ENCODE results near the gene NUPR1. TPM values are rescaled to one million over a fixed set of nuclear protein-coding genes. Genes with fewer than 3 reads are reported as not detected.
A peak's percentile ranks its signal among the peaks of the same experiment; 100 is the strongest.
"Not testable (repeated sequence)": the region's sequence is repeated elsewhere in the genome, so short reads cannot be mapped to it uniquely, and the experiment has no call there.

Gene NUPR1
- total RNA-seq, 1 donor from 2014 or later: 1.4 TPM

GRCh38 chr16:28554634-28555423, 16.1 kb upstream of the NUPR1 start:
- no peak for DNase-seq (ENCODE audit: low read depth)

DNA sequence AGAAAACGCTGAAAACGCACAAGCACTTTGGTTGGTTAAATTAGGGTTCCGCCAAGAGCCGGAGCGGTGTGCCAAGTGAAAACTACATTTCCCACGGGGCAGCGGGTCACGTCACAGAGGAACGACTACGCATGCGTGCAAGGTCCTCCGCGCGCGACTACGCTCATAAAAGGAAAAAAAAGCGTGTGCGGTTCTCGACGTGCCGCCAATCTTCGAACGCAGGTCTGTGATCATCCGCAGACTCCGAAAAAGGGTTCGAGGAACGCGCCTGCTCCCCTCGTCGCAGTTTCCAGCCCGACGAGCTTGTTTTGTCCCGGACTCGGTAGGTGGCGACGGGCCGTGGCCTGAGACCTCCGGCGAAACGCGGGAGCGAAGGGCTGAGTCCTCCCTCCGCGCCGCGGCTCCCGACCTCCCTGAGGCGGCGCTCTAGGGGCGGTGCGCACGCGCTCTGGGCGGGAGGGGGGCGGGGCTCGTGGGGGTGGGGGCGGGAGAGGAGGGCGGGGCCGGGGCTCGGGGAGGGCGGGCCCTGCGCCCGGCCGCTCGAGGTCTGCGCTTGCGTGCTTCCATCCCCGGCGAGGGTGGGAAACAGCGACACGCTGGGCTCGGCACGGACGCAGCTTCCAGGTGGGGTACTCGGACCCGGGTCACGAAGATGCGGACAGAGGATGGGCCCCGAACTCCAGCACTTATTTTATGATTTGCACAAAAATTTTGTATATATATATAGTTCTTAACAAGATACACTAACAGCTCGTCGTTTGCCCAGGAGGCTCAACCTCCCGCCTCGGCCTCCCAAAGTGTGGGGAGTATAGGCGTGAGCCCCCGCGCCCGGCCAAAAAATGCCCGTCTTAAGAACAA, 15.2 kb upstream of the NUPR1 start, which contains the start of gene SGF29:
TSS of gene SGF29 (plus strand) at position 145 of the 858 bp plus-strand sequence. CDS start 27,150 bp downstream, outside the sequence.
- peak; percentile 80 for DNase-seq (ENCODE audit: low read depth)

DNA sequence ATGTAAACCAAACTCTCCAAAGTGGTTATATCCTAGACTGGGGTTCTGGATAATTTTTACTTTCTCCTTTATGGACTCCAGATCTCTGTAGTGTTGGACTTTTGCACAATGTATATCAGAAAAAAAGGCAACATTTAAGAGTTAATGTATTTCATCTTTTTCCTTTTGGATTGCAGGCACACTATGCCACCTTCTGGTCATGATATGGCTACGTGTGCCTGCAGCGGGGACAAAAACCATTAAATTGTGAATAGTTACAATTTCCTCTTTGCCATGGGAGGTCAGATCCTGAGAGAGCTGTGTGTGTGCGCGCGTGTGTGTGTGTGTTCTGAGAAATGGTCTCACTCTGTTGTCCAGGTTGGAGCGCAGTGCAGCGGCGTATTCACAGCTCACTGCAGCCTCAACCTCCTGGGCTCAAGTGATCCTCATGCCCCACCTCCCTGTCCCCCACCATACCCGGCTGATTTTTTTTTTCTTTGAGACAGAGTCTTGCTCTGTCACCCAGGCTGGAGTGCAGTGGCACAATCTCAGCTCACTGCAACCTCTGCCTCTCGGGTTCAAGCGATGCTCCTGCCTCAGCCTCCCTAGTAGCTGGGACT, 10.6 kb upstream of the NUPR1 start:
- DNase-seq (ENCODE audit: low read depth): peak; percentile 36

- DNase-seq (ENCODE audit: low read depth): no peak
These were observed 9.6 kb upstream of the NUPR1 start for GRCh38 chr16:28548306-28548802.

DNA sequence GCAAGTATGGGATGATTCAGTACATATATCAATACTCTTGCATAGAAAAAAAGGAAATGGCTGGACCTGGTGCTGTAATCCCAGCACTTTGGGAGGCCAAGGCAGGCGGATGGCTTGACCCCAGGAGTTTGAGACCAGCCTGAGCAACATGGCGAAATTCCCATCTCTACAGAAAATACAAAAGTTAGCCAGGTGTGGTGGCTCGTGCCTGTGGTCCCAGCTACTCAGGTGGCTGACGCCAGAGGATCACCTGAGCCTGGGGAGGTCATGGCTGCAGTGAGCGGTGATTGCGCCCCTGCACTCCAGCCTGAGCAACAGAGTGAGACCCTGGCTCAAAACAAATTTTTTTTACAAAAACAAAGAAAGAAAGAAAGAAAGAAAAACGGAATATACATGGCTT, 7.9 kb upstream of the NUPR1 start:
- DNase-seq (ENCODE audit: low read depth): no peak

- not testable (repeated sequence) for DNase-seq (ENCODE audit: low read depth)
These were observed 7.2 kb upstream of the NUPR1 start for GRCh38 chr16:28545964-28546363.

- no peak for DNase-seq (ENCODE audit: low read depth)
These were observed 6.2 kb upstream of the NUPR1 start for GRCh38 chr16:28544998-28545397.

DNA sequence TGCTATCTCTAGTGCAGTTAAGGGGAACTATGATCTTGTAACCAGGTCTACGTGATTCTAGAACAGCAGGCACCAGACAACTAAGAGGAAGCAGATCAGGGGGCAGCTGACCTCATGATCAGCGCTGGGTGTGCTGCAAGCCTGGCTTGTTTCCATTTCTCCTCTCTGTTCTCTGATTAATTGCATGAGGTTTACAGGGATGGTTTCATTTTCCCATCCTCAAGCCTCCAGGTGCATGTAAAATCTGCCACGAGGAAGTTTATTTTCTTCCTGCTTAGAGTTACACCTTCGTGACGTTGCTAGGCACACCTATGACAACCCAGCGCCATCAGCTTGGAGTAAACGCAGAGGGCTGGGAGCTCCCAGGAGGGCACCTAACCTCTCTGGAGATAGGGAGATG, 4.3 kb upstream of the NUPR1 start:
- peak; percentile 61 for DNase-seq (ENCODE audit: low read depth)

DNA sequence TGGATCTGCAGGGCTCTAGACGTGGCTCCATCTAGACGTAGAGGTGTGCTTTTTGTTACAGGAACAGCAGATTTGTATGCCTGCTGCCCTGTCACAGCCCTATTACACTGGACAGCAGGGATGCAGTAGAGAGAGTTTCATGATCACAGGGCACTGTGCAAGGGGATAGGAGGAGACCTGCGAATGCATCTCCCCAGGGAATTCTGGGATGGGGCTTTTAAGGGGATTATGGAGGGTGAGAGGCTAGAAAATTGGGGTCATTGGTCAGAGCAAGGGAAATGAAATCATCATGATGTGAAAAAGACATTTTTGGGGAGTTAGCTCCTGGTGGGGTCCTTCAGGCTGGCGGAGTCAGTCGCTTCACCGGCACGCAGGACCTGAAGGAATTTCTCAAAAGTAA, 3.9 kb upstream of the NUPR1 start:
- no peak for DNase-seq (ENCODE audit: low read depth)

- DNase-seq (ENCODE audit: low read depth): no peak
These were observed 1.6 kb upstream of the NUPR1 start for GRCh38 chr16:28540346-28540745.

DNA sequence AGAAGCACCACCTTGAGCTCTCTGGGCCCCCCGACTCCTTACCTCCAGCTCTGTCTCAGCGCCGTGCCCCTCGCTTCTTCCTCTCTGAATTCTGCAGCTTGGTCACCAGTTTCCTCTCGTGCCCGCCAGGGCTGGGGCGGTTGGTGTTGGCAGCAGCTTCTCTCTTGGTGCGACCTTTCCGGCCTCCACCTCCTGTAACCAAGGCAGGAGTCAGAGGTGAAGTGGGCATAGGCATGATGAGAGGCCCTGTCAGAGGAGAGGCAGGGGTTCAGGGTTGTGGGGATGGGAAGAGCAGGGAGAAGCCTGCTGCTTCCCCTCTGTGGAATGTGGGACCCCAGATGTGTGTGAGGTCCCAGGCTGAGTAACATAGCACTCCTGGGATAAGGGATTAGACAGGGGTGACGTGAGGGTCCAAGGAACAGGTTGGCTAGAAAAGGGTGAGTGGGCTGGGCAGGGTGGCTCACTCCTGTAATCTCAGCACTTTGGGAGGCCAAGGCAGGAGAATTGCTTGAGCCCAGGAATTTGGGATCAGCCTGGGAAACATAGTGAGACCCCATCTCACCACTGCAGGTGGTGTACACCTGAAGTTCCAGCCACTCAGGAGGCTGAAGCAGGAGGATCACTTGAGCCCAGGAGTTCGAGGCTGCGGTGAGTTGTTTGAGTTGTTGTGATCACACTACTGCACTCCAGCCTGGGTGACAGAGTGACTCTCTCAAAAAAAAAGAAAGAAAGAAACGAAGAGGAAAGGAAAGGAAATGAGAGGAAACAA, 626 bp downstream of the NUPR1 start:
- DNase-seq (ENCODE audit: low read depth): no peak

DNA sequence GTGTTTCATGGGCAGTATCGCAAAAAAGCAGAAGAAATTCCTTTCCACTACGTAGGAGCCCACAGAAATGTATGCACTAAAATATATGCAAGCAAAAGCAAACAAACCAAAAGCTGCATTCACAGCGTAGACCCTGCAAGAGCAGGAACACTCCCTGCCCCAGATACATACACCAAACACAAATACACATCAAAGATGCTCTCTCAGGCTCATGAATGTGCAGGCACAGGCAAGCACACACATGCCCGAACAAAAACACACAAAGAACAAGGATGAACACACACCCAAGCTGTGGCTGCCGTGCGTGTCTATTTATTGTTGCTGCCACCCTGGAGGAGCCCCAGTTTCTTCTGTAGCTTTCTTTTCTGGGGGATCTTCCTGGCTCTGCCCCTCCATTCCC, 1.7 kb downstream of the NUPR1 start:
- no peak for DNase-seq (ENCODE audit: low read depth)

GRCh38 chr16:28534542-28535373, 4.0 kb downstream of the NUPR1 start:
- DNase-seq (ENCODE audit: low read depth): no peak

DNA sequence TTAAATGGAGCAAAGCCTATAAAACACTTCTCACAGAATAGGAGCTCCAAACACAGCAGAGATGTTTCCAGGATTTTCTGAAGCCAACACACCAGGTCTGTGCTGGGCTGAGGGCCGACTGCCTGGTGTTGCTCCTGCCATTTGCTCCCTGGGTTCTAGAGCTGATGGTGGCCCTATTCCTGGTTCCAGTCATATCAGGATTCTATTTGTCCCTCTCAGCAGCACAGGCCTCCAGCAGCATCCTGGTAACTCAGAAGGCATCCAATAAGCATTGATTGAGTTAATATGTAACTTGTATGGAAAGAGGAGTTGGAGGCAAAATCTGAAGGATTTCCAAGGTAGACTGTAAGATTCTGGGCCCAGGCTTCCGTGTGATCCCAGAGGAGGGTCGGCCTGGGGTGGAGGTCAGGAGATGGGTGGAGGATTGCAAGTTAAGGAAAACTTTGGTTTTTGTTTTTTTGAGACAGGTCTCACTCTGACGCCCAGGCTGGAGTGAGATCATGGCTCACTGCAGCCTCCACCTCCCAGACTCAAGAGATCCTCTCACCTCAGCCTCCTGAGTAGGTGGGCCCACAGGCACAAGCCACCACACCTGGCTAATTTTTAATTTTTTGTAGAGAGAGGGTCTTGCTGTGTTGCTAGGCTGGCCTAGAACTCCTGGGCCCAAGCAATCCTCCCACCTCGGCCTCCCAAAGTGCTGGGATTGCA, 5.7 kb downstream of the NUPR1 start:
- no peak for DNase-seq (ENCODE audit: low read depth)

DNA sequence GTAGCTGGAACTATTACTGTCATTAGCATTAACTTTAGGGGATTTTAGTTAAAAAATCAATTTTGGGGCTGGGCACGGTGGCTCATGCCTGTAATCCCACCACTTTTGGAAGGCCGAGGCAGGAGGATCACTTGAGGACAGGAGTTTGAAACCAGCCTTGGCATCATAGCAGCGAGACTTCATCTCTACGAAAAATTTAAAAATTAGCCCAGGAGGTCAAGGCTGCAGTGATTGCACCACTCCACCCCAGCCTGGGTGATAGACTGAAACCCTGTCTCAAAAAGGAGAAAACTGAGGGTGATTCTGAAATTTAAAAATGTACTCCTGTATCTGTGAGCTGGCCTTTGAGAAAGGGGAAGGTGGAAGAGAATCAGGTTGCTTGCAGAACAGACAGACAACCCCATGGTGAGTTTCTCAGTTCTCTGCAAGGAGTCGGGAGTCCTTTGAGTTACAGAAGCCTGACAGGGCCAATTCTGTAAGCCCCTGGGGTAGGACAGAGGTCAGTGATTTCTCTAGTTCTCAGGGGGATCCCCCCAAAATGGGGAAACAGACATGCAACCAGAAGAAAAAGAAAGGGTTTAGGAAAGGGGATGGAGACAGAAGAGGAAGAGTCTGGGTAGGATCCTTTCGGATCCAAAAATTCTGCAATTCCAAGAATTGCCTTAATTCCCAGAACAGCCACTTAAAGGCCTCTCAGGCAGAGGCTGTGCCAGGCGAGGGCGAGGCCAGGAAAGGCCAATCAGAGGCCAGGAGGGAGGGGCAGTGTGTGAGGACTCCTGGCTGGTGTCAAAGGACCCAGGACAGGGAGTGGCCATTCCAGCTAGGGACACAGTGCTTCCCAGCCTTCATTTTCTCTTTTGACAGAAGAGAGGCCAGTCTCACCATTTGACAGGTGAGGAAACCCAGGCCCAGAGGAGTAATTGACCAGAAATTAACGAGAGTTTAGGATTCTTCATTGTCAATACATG, 6.7 kb downstream of the NUPR1 start:
- DNase-seq (ENCODE audit: low read depth): peak; percentile 18

- DNase-seq (ENCODE audit: low read depth): no peak
These were observed 9.7 kb downstream of the NUPR1 start for GRCh38 chr16:28529124-28529523.

DNA sequence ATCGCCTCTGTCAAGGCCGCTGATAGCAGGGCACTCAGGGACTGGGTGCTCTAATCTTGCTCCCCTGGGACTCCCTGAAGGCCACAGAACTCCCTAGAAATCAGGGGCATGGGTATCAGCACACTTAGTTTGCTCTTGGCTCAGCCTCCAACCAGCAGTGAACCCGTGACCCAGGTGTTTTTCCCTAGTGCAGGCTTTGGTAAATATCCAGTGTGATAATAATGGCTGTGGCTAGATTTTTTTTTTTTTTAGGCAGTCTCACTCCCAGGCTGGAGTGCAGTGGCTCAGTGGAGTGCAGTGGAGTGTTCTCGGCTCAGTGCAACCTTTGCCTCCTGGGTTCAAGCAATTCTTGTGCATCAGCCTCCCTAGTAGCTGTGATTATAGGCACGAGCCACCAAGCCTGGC, 10.3 kb downstream of the NUPR1 start:
- DNase-seq (ENCODE audit: low read depth): no peak

- DNase-seq (ENCODE audit: low read depth): no peak
These were observed 10.8 kb downstream of the NUPR1 start for GRCh38 chr16:28527985-28528384.

Data from renal cortical epithelial cell (primary cell).